NCI-H1436 (cell line): ENCODE measurements around the gene ZC3H15.

Source experiments
- DNase-seq: peaks from one replicate; lab custom pipeline; 2025; lab: John Stamatoyannopoulos, UW

ZC3H15 gene

GRCh38 chr2:186543561-186544131, 57.6 kb downstream of the ZC3H15 start:
- no peak for DNase-seq

- no peak for DNase-seq
Observed at GRCh38 chr2:186544255-186544675, 58.2 kb downstream of the ZC3H15 start.

GRCh38 chr2:186546846-186547245, 60.8 kb downstream of the ZC3H15 start:
- DNase-seq, result no peak

GRCh38 chr2:186551323-186552050, 65.4 kb downstream of the ZC3H15 start:
- no peak for DNase-seq

- no peak for DNase-seq
Observed at GRCh38 chr2:186554429-186554828, 68.4 kb downstream of the ZC3H15 start.

- DNase-seq, result no peak
Observed at GRCh38 chr2:186554850-186555671, 69.0 kb downstream of the ZC3H15 start.

- no peak for DNase-seq
Observed at GRCh38 chr2:186558512-186559276, 72.6 kb downstream of the ZC3H15 start.
